ENCODE measurements around the gene NFATC3.

DNA sequence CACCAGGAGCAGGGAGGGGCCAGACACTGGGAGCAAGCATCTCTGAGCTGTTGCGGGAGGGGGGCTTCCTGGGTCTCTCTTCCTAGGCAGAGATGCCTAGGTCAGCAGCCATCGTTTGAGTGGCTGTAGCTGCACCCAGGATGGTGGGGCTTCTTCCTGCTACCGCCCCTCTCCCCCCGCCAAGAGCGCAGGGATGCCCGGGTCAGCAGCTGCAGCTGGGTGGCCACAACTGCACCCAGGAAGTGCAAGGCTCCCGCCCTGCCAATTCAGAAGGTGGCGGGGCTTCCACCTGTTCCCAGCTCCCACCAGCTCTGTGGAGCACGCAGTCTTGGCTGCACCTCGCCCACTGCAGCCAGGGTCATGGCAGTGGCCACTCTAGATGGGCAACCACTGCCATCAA lies 103.0 kb downstream of the NFATC3 start:
- TF ChIP-seq, protein P1, sequence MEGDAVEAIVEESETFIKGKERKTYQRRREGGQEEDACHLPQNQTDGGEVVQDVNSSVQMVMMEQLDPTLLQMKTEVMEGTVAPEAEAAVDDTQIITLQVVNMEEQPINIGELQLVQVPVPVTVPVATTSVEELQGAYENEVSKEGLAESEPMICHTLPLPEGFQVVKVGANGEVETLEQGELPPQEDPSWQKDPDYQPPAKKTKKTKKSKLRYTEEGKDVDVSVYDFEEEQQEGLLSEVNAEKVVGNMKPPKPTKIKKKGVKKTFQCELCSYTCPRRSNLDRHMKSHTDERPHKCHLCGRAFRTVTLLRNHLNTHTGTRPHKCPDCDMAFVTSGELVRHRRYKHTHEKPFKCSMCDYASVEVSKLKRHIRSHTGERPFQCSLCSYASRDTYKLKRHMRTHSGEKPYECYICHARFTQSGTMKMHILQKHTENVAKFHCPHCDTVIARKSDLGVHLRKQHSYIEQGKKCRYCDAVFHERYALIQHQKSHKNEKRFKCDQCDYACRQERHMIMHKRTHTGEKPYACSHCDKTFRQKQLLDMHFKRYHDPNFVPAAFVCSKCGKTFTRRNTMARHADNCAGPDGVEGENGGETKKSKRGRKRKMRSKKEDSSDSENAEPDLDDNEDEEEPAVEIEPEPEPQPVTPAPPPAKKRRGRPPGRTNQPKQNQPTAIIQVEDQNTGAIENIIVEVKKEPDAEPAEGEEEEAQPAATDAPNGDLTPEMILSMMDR (conservative IDR thresholded peaks at IDR 0.05; ENCODE audit: low read depth, low read length): no peak
- TF ChIP-seq EZH2 (IDR thresholded peaks at IDR 0.05; ENCODE audit: low read length, unreplicated experiment): no peak
- no peak for TF ChIP-seq EZH2phosphoT487 (IDR thresholded peaks at IDR 0.05; ENCODE audit: borderline replicate concordance, low read length)

Measured in PC-3 (cell line).